HEK293 (cell line): ENCODE results near the gene TLR10.

Experiments
- CTCF ChIA-PET: fragments of 350-600 bp; formaldehyde crosslinking; extraction: SDS; loops from one replicate; lab custom pipeline; 2021; ENCODE audit warnings: antibody characterized with exemption; lab: Yijun Ruan, JAX
- POLR2A ChIA-PET: fragments of 300-600 bp; formaldehyde crosslinking; extraction: SDS; loops from one replicate; lab custom pipeline; 2020; ENCODE audit warnings: antibody characterized with exemption, inconsistent platforms; lab: Yijun Ruan, JAX
- H3K27ac ChIP-seq: fragments of 200-500 bp; sonication (Bioruptor generic); 2 replicates; pipeline ENCODE4 v1.5.1; 2014; ENCODE audit warnings: low read depth, low read length, control low read depth, inconsistent platforms; ENCODE audit errors: extremely low read depth
- H3K36me3 ChIP-seq, 2 experiments: fragments of 200-500 bp in 1 of 2; sonication (Bioruptor generic) in 1 of 2; 1 replicate in 1 of 2; 2 replicates in 1 of 2; pipeline ENCODE4 v1.5.1; 2014 to 2017; ENCODE audit warnings: inconsistent platforms in 2 of 2, low read length in 2 of 2; ENCODE audit not compliant: control insufficient read depth in 2 of 2, insufficient read depth in 1 of 2
- H3K4me1 ChIP-seq: fragments of 200-500 bp; sonication (Bioruptor generic); 2 replicates; pipeline ENCODE4 v1.5.1; 2014; ENCODE audit warnings: mild to moderate bottlenecking, low read length, inconsistent platforms; ENCODE audit not compliant: control insufficient read depth, insufficient read depth
- H3K4me3 ChIP-seq: 2 replicates; pipeline ENCODE4 v1.5.1; 2011; ENCODE audit warnings: low read depth, mild to moderate bottlenecking, control low read depth, low read length, moderate library complexity
- H3K9me3 ChIP-seq: fragments of 200-500 bp; sonication (Bioruptor generic); 2 replicates; pipeline ENCODE4 v1.5.1; 2014; ENCODE audit warnings: low read depth, low read length, inconsistent platforms; ENCODE audit not compliant: control insufficient read depth, insufficient read depth
- HOXD13 ChIP-seq: sonication (generic); formaldehyde crosslinking; IDR thresholded peaks from 2 replicates; pipeline ENCODE4 v1.8.0; 2022; ENCODE audit warnings: missing genetic modification reagents, borderline replicate concordance
- KLF8 ChIP-seq: fragments of 450-650 bp; formaldehyde crosslinking; IDR thresholded peaks from 2 replicates; pipeline ENCODE4 v1.5.1; 2016; ENCODE audit warnings: missing biosample characterization, missing genetic modification characterization
- OSR2 ChIP-seq: fragments of 450-650 bp; formaldehyde crosslinking; IDR thresholded peaks from 2 replicates; pipeline ENCODE4 v1.5.1; 2016; ENCODE audit warnings: missing biosample characterization, missing genetic modification characterization
- PRDM1 ChIP-seq: fragments of 450-650 bp; formaldehyde crosslinking; IDR thresholded peaks from 2 replicates; pipeline ENCODE4; 2016; ENCODE audit warnings: missing biosample characterization, missing genetic modification characterization
- TRIM28 ChIP-seq: IDR thresholded peaks from 2 replicates; pipeline ENCODE4 v1.6.1; 2011; ENCODE audit warnings: low read length, control low read depth, borderline replicate concordance
- WT1 ChIP-seq: fragments of 450-650 bp; formaldehyde crosslinking; IDR thresholded peaks from 2 replicates; pipeline ENCODE4 v1.5.1; 2016; ENCODE audit warnings: missing biosample characterization, missing genetic modification characterization
- YY1 ChIP-seq: fragments of 450-650 bp; formaldehyde crosslinking; IDR thresholded peaks from 2 replicates; pipeline ENCODE4 v1.5.1; 2018; ENCODE audit warnings: missing biosample characterization, missing genetic modification characterization
- YY2 ChIP-seq: fragments of 450-650 bp; formaldehyde crosslinking; IDR thresholded peaks from 2 replicates; pipeline ENCODE4 v1.5.1; 2016; ENCODE audit warnings: missing biosample characterization, missing genetic modification characterization
- ZBTB17 ChIP-seq: fragments of 450-650 bp; formaldehyde crosslinking; IDR thresholded peaks from 2 replicates; pipeline ENCODE4 v1.5.1; 2016; ENCODE audit warnings: missing biosample characterization, missing genetic modification characterization
- ZNF132 ChIP-seq: fragments of 450-650 bp; formaldehyde crosslinking; IDR thresholded peaks from 2 replicates; pipeline ENCODE4 v1.5.1; 2017; ENCODE audit warnings: missing biosample characterization, missing genetic modification characterization, borderline replicate concordance
- ZNF221 ChIP-seq: fragments of 450-650 bp; formaldehyde crosslinking; IDR thresholded peaks from 2 replicates; pipeline ENCODE4 v1.5.1; 2017; ENCODE audit warnings: missing biosample characterization, missing genetic modification characterization, borderline replicate concordance
- ZNF302 ChIP-seq: fragments of 450-650 bp; formaldehyde crosslinking; IDR thresholded peaks from 2 replicates; pipeline ENCODE4 v1.5.1; 2016; ENCODE audit warnings: missing biosample characterization, missing genetic modification characterization, low read depth
- ZNF37A ChIP-seq: fragments of 450-650 bp; IDR thresholded peaks from 2 replicates; pipeline ENCODE4 v1.5.1; 2018; ENCODE audit warnings: missing biosample characterization, missing genetic modification characterization
- ZNF707 ChIP-seq: fragments of 450-650 bp; formaldehyde crosslinking; IDR thresholded peaks from 2 replicates; pipeline ENCODE4 v1.5.1; 2016; ENCODE audit warnings: missing biosample characterization, missing genetic modification characterization
- ZNF830 ChIP-seq: fragments of 450-650 bp; IDR thresholded peaks from 2 replicates; pipeline ENCODE4 v1.5.0; 2018; ENCODE audit warnings: missing biosample characterization, missing genetic modification characterization, low read depth, mild to moderate bottlenecking, moderate library complexity
- TF ChIP-seq, protein P1 (sequence below): fragments of 450-650 bp; formaldehyde crosslinking; IDR thresholded peaks from 2 replicates; pipeline ENCODE4 v1.5.1; 2017; ENCODE audit warnings: missing biosample characterization, missing genetic modification characterization
- TF ChIP-seq, protein P2 (sequence below): fragments of 450-650 bp; formaldehyde crosslinking; IDR thresholded peaks from 2 replicates; pipeline ENCODE4 v1.5.1; 2016; ENCODE audit warnings: missing biosample characterization, missing genetic modification characterization
- TF ChIP-seq, protein P3 (sequence below): fragments of 450-650 bp; formaldehyde crosslinking; IDR thresholded peaks from 2 replicates; pipeline ENCODE4 v1.5.1; 2016; ENCODE audit warnings: missing biosample characterization, missing genetic modification characterization
- TF ChIP-seq, protein P4 (sequence below): fragments of 450-650 bp; formaldehyde crosslinking; IDR thresholded peaks from 2 replicates; pipeline ENCODE4 v1.5.1; 2016; ENCODE audit warnings: missing biosample characterization, missing genetic modification characterization
- TF ChIP-seq, protein P5 (sequence below): fragments of 450-650 bp; formaldehyde crosslinking; IDR thresholded peaks from 2 replicates; pipeline ENCODE4 v1.5.1; 2016; ENCODE audit warnings: missing biosample characterization, missing genetic modification characterization

TLR10 gene

DNA sequence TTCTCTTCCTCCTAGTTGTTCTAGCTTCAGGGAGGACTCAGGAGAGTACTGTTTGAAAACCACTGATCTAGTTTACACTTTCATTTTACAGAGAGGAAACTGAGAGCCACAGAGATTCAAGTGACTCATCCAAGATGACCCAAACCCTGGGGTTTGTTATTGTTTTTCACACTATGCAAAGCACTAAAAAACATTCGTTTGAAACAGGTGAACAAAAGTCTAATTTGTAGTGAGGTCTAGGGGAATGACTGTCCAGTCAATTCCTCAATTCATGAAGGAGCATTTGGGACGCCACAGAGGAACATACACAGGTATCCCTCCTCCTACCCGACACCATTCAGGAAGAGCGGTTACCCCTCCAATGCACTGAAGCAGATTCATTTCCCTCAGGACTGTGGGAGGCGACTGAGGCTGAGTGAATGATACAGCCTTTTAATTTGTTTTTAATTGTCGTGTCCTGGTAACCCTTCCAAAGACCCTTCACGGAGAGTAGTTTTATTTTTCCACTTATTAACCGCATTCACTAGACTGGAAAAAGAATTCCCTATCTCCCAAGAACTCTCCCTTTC is 30.3 kb downstream of the TLR10 start:
- Histone ChIP-seq H3K27ac (no peak overlapping the region), H3K9me3 (no peaks in the 10 kb centered on the region), H3K36me3 (no peaks in the 10 kb centered on the region), H3K4me3 (no peak overlapping the region), H3K4me1 (0 out of 2 replicates have a peak, but pooled peaks cover 2% of the 10 kb centered on the region)
- CTCF ChIA-PET: no interaction called here
- POLR2A ChIA-PET: no interaction called here
- TF ChIP-seq TRIM28 (no peak), ZNF830 (no peak), OSR2 (tag by site-specific recombination) (no peak)

DNA sequence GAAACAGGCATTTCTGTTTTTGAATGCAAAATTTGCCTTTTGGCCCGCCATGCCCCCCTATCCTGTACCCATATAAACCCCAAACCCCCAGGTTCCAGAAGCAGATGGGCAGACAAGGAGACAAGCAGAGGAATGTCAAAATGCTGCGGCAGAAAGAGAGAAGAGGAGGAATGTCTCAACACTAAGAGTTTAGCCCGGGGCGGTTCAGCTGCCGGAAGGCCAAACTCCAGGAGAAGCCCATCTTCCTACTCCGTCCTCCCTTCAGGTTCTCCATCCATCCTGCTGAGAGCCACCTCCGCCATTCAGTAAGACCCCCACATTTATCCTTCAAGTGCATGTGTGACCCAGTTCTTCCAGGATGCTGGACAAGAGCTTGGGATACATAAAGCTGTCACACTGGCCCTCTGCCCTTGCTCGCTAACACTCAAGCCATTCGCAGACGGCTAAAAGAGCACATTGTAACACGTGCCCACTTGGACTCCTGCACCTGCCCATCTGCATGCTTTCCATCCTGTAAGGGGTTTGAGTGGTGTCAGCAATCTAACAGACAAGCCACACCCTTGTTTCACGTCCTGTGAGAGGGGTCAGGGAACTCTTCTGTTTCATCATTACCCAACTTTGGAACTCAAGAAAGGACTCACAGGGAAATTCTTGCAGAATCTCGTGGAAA is 31.3 kb downstream of the TLR10 start:
- no peaks in the 10 kb centered on the region for H3K36me3 ChIP-seq
- CTCF ChIA-PET: no interaction called here

DNA sequence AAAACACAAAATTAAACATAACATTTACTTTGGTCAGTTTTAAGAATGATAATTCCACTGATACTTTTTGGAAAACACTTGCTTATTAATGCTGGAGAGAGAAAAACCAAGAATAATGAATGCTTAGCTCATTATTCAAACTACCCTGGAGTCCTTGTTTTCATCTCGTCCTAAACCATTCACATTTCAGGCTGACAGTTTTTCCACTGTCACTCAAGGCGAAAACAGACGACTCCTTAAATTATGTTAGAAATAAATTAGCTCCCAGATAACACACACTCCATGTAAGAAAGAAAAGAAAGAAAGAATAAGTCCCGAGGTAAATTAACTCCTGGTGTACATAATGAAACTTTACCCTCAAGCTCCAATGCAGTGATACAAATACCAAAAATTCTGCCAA is 33.5 kb downstream of the TLR10 start:
- Histone ChIP-seq H3K27ac (no peak overlapping the region), H3K9me3 (no peaks in the 10 kb centered on the region), H3K4me1 (0 out of 2 replicates have a peak, but pooled peaks cover 2% of the 10 kb centered on the region), H3K4me3 (no peak overlapping the region)
- CTCF ChIA-PET: interaction anchor here (0.8 kb wide), 1 partner anchor 188 kb away, joined by 6 read pairs; no protein-coding TSS in a partner anchor
- POLR2A ChIA-PET: no interaction called here
- TF ChIP-seq, protein P1, sequence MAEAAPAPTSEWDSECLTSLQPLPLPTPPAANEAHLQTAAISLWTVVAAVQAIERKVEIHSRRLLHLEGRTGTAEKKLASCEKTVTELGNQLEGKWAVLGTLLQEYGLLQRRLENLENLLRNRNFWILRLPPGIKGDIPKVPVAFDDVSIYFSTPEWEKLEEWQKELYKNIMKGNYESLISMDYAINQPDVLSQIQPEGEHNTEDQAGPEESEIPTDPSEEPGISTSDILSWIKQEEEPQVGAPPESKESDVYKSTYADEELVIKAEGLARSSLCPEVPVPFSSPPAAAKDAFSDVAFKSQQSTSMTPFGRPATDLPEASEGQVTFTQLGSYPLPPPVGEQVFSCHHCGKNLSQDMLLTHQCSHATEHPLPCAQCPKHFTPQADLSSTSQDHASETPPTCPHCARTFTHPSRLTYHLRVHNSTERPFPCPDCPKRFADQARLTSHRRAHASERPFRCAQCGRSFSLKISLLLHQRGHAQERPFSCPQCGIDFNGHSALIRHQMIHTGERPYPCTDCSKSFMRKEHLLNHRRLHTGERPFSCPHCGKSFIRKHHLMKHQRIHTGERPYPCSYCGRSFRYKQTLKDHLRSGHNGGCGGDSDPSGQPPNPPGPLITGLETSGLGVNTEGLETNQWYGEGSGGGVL: no peak
- no peak for TF ChIP-seq YY1 (tag by site-specific recombination)
- TF ChIP-seq, protein P2, sequence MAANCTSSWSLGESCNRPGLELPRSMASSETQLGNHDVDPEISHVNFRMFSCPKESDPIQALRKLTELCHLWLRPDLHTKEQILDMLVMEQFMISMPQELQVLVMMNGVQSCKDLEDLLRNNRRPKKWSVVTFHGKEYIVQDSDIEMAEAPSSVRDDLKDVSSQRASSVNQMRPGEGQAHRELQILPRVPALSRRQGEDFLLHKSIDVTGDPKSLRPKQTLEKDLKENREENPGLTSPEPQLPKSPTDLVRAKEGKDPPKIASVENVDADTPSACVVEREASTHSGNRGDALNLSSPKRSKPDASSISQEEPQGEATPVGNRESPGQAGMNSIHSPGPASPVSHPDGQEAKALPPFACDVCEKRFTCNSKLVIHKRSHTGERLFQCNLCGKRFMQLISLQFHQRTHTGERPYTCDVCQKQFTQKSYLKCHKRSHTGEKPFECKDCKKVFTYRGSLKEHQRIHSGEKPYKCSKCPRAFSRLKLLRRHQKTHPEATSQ (tag by site-specific recombination): no peak
- TF ChIP-seq, protein P3, sequence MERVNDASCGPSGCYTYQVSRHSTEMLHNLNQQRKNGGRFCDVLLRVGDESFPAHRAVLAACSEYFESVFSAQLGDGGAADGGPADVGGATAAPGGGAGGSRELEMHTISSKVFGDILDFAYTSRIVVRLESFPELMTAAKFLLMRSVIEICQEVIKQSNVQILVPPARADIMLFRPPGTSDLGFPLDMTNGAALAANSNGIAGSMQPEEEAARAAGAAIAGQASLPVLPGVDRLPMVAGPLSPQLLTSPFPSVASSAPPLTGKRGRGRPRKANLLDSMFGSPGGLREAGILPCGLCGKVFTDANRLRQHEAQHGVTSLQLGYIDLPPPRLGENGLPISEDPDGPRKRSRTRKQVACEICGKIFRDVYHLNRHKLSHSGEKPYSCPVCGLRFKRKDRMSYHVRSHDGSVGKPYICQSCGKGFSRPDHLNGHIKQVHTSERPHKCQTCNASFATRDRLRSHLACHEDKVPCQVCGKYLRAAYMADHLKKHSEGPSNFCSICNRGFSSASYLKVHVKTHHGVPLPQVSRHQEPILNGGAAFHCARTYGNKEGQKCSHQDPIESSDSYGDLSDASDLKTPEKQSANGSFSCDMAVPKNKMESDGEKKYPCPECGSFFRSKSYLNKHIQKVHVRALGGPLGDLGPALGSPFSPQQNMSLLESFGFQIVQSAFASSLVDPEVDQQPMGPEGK (tag by site-specific recombination): no peak
- TF ChIP-seq WT1: no peak
- no peak for TF ChIP-seq HOXD13 (CRISPR knock-in tag)
- no peak for TF ChIP-seq PRDM1
- no peak for TF ChIP-seq KLF8 (tag by site-specific recombination)
- TF ChIP-seq, protein P4, sequence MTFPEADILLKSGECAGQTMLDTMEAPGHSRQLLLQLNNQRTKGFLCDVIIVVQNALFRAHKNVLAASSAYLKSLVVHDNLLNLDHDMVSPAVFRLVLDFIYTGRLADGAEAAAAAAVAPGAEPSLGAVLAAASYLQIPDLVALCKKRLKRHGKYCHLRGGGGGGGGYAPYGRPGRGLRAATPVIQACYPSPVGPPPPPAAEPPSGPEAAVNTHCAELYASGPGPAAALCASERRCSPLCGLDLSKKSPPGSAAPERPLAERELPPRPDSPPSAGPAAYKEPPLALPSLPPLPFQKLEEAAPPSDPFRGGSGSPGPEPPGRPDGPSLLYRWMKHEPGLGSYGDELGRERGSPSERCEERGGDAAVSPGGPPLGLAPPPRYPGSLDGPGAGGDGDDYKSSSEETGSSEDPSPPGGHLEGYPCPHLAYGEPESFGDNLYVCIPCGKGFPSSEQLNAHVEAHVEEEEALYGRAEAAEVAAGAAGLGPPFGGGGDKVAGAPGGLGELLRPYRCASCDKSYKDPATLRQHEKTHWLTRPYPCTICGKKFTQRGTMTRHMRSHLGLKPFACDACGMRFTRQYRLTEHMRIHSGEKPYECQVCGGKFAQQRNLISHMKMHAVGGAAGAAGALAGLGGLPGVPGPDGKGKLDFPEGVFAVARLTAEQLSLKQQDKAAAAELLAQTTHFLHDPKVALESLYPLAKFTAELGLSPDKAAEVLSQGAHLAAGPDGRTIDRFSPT (tag by site-specific recombination): no peak
- TF ChIP-seq ZNF707 (tag by site-specific recombination): no peak
- TF ChIP-seq, protein P5, sequence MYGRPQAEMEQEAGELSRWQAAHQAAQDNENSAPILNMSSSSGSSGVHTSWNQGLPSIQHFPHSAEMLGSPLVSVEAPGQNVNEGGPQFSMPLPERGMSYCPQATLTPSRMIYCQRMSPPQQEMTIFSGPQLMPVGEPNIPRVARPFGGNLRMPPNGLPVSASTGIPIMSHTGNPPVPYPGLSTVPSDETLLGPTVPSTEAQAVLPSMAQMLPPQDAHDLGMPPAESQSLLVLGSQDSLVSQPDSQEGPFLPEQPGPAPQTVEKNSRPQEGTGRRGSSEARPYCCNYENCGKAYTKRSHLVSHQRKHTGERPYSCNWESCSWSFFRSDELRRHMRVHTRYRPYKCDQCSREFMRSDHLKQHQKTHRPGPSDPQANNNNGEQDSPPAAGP: no peak
- TF ChIP-seq ZNF221 (tag by site-specific recombination): no peak
- TF ChIP-seq ZNF132: no peak
- no peak for TF ChIP-seq YY2 (tag by site-specific recombination)
- no peak for TF ChIP-seq ZNF830
- TF ChIP-seq, all 188 proteins: peak for 0
- no peaks in the 10 kb centered on the region for H3K36me3 ChIP-seq

More for the DNA sequence above, 31.3 kb downstream of the TLR10 start:
- no peak overlapping the region for H3K4me3 ChIP-seq
- no peak overlapping the region for H3K27ac ChIP-seq
- H3K9me3 ChIP-seq: no peaks in the 10 kb centered on the region
- POLR2A ChIA-PET: no interaction called here
- H3K4me1 ChIP-seq: 0 out of 2 replicates have a peak, but pooled peaks cover 2% of the 10 kb centered on the region
- TF ChIP-seq ZBTB17 (tag by site-specific recombination) (no peak), ZNF302 (tag by site-specific recombination) (no peak), ZNF37A (tag by site-specific recombination) (no peak)
- TF ChIP-seq, all 188 proteins: peak for 0
